HL-60/S4 (cell line): ENCODE results near the gene MND1.
"Not testable (repeated sequence)": the region's sequence is repeated elsewhere in the genome, so short reads cannot be mapped to it uniquely, and the experiment has no call there.

Experiments
- in situ Hi-C: fragments of 300-500 bp; cut with MboI; formaldehyde crosslinking; loops from 2 replicates; pipeline ENCODE4 v1.14.3; 2022; ENCODE audit warnings: low sequenced_read_pairs

MND1 gene

GRCh38 chr4:153394945-153395344 is 50.5 kb downstream of the MND1 start:
- in situ Hi-C loops: no loop called here

DNA sequence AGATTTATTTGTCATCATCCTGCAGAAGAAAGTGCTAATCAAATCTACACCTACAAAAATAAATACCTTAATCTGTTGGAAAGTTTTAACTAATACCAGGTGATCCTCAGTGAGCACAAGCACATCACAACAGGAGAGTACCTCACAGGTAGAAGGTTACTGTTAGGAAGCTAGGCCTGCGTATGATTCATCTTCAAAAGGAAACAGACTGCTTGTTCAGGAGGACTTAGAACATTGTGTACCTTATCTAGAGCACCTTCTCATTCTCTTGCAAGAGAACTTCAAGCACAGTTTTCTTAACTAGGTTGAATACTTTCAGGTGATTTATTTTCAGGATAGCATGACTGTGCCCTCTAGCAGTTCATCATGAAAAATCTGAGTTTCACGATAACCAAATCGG is 54.2 kb downstream of the MND1 start:
- in situ Hi-C loops: no loop called here

DNA sequence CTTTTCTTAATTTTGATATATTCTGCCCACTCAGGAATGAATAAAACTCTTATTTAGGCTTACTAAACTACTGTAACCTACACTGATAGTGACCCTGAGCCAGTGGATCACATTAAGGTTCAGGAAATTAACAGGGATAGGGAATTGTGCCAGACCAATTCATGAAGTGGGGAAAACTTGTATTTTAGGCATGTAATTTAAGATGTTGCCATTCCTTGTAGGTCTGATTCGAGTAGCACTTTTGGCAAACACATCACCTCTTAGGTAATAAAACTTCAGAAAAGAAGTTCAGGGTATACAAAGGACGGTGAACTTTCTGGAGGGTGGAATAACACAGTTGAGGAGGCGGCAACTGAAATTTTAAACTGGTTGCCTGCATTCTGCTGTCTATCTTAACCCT is 54.9 kb downstream of the MND1 start:
- in situ Hi-C loops: no loop called here

- in situ Hi-C loops: no loop called here
Measured at GRCh38 chr4:153401501-153401900, 57.0 kb downstream of the MND1 start.

GRCh38 chr4:153402366-153402765 is 57.9 kb downstream of the MND1 start:
- in situ Hi-C loops: no loop called here

- in situ Hi-C loops: no loop called here
Measured at GRCh38 chr4:153403726-153404125, 59.2 kb downstream of the MND1 start.

DNA sequence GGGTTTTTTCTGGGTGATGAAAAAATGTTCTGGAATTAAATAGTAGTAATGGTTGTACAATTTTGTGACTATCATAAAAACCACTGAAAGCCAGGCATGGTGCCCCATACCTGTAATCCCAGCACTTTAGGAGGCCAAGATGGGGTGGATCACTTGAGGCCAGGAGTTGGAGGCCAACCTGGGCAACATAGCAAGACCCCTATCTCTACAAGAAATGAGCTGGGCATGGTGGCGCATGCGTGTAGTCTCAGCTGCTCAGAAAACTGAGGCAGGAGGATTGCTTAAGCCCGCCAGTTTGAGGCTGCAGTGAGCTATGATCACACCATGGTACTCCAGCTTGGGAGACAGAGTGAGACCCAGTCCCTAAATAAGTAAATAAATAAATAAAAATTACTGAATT is 63.4 kb downstream of the MND1 start:
- in situ Hi-C loops: no loop called here

- in situ Hi-C loops: no loop called here
Measured at GRCh38 chr4:153408932-153409331, 64.4 kb downstream of the MND1 start.

GRCh38 chr4:153409412-153409811 is 64.9 kb downstream of the MND1 start:
- in situ Hi-C loops: no loop called here

GRCh38 chr4:153409924-153410501 is 65.5 kb downstream of the MND1 start:
- in situ Hi-C loops: no loop called here

DNA sequence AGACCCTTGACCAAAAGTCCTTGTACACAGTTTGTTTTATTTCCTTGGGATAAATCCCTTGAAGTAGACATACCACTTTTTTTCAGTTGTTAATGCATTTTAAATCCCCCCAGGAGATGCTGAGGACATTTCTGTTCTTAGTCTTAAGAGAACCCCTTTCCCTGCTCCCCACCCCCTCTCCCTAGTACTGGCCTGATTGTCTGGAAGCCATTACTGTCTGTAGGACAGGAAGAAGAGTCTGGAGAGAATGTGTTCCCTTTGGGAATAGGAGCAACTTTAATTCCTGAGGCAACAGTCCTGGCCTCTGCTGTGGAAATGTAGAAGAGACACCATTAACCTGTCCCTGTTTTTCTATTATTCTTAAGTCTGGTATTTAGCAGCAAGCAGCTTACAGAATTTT is 69.4 kb downstream of the MND1 start:
- in situ Hi-C loops: no loop called here

GRCh38 chr4:153416456-153416855 is 72.0 kb downstream of the MND1 start:
- in situ Hi-C loops: not testable (repeated sequence)

DNA sequence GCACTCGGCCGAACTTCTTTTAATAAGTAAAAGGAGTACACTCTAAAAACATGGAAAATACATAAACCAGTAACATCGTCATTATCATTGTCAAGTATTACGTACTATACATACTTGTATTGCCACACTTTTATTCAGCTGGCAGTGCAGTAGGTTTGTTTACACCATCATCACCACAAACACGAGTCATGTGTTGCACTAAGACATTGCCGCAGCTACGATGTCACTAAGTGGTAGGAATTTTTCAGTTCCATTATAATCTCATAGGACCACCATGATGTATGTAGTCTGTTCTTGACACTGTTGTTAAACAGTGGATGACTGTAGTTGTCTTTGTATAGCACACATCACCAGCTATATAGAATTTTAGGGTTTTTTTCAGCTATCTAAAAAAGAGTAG is 73.6 kb downstream of the MND1 start:
- in situ Hi-C loops: no loop called here

DNA sequence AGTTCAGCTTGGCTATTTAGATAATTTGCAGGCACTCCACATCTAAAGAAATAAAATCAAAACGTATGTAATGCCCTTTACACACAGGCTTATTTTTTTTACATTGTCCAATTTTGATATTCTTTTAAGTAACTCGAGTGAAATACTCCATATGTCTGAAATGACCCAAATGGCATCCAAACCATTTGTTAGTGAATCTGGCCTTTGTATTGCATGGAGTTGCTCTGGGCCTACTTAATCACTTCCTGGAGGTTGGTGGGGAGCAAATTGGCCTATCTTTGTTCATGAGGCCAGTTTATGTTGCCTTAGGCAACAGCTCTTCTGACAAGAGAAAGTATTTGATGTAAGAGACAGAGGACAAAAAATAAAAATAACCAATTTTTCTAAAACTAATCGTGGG is 74.1 kb downstream of the MND1 start:
- in situ Hi-C loops: no loop called here

DNA sequence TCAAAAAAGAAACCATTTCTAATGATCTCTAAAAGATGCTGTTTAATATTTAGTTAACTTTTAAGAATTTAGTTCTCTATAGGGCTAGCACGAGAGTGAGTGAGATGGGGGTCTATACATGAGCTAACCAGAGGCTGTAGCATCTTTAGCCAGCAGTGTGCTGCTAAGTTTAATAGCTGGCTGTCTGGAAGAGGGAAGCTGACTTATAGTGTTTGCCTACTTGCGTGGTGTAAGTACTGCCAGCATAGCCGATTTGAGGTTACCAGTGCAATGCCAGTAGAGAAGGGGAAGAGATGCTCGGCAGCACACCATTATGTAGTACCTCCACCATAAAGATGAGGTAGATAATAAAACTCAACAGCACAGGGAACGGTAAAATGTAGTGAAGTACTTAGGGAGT is 74.5 kb downstream of the MND1 start:
- in situ Hi-C loops: no loop called here

DNA sequence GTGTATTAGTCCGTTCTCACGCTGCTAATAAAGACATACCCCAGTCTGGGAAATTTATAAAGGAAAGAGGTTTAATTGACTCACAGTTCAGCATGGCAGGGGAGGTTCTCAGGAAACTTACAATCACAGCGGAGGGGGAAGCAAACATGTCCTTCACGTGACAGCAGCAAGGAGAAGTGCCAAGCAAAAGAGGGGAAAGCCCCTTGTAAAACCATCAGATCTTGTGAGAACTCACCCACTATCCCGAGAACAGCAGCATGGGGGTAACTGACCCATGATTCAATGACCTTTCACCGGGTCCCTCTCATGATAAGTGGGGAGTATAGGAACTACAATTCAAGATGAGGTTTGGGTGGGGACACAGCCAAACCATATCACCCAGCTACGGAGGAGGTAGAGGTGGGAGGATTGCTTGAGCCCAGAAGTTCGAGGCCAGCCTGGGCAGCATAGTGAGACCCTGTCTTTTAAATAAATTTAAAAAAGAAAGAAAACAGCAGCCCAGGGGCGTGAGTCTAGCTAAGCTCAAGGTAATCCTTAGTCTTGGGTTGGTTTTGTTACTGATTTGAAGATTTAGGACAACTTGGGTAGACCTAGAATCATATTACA is 75.3 kb downstream of the MND1 start:
- in situ Hi-C loops: no loop called here

- in situ Hi-C loops: no loop called here
Measured at GRCh38 chr4:153420361-153420760, 75.9 kb downstream of the MND1 start.

DNA sequence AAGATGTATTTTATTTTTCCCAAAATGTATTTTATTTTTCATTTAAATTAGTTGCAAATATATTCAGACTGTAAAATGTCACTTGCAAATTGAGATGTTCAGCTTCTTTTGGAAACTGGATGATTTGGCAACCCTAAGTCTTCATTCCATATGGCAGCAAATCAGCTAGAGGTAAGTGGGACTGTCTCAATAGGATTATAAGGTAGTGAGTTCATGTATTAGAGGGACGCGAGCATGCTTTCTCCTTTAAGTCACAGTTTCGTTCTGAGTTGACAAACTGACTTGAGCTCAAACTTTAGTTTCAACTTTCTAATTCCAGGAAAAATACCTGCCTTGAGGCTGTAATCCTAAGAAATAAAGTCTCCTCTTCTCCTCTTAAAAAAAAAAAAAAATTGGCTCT is 77.5 kb downstream of the MND1 start:
- in situ Hi-C loops: no loop called here

- in situ Hi-C loops: no loop called here
Measured at GRCh38 chr4:153426207-153426885, 81.9 kb downstream of the MND1 start.

DNA sequence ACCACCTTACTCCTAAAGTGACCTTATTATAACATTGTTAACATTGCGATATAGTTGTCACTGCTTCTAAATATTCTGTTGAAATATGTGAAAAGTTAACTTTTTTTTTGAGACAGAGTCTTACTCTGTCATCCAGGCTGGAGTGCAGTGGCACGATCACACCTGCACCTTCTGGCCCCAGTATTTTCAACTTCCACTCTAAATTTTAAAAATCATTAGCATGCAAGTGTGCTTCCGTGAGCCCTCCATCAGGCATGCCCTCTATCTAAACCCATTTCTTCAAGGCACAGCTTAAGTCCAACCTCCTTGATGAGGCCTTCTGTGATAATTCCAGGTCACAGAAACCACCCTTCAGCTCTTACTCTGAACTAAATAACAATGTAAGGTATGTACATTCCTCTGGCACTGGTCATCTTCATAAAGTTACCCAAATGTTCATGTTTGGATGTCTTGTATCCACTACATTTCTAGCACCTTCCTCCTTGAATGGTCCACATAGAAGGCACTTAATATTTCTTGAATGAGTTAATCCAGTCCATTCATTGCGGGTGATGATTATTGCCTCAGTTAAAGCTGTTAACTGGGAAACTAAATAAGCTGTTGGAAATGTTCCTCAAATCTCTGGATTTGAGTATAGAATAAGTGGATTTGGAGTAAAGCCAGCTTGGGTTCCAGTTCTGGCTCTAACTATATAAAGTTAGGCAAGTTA is 83.0 kb downstream of the MND1 start:
- in situ Hi-C loops: no loop called here

GRCh38 chr4:153428941-153429475 is 84.5 kb downstream of the MND1 start:
- in situ Hi-C loops: no loop called here
